Caco-2 (cell line): Measurements from ENCODE around the gene PRKX. TPM values are rescaled to one million over a fixed set of nuclear protein-coding genes. Genes with fewer than 3 reads are reported as not detected.
"Not testable (repeated sequence)": the region's sequence is repeated elsewhere in the genome, so short reads cannot be mapped to it uniquely, and the experiment has no call there.

Experiments
- BruUV-seq: library from RNA; stranded (reverse); fragments of 400-500 nt; replicated peaks from 2 replicates; lab custom pipeline; 2021; lab: Mats Ljungman, UMichigan
- CTCF ChIA-PET: fragments of 300-600 bp; sonication (Branson Sonifier 250); formaldehyde crosslinking; loops from one replicate; lab custom pipeline; 2022; ENCODE audit warnings: antibody characterized with exemption; lab: Charles Lee
- POLR2A ChIA-PET: fragments of 300-600 bp; sonication (Branson Sonifier 250); formaldehyde crosslinking; loops from one replicate; lab custom pipeline; 2022; ENCODE audit warnings: antibody characterized with exemption; lab: Charles Lee
- DNase-seq, 2 experiments: peaks; one replicate each; pipeline versions ENCODE4 v3.0.0 to v3.0.0-alpha.2; 2020 to 2022
- H3K27me3 ChIP-seq: replicated peaks from 2 replicates; pipeline ENCODE4 v1.6.0; 2011; ENCODE audit warnings: low read length; ENCODE audit not compliant: control insufficient read depth, insufficient read depth
- H3K36me3 ChIP-seq: 2 replicates; pipeline ENCODE4 v1.5.1; 2011; ENCODE audit warnings: low read length; ENCODE audit not compliant: control insufficient read depth, insufficient read depth
- H3K4me1 ChIP-seq: fragments of 250-450 bp; sonication (Bioruptor Pico); 2 replicates; pipeline ENCODE4 v1.5.1; 2020; ENCODE audit warnings: mild to moderate bottlenecking
- H3K4me3 ChIP-seq: 2 replicates; pipeline ENCODE4 v1.5.1; 2011; ENCODE audit warnings: low read depth, mild to moderate bottlenecking, control low read depth, low read length
- H3K9me3 ChIP-seq: fragments of 250-450 bp; sonication (Bioruptor Pico); 2 replicates; pipeline ENCODE4 v1.5.1; 2020; ENCODE audit warnings: mild to moderate bottlenecking, moderate library complexity
- H3K27ac Mint-ChIP-seq: one replicate; pipeline ENCODE4 v1.8.0; 2022; ENCODE audit warnings: mixed read lengths; ENCODE audit not compliant: unreplicated experiment
- H3K27me3 Mint-ChIP-seq: one replicate; pipeline ENCODE4 v1.8.0; 2022; ENCODE audit warnings: mixed read lengths; ENCODE audit not compliant: insufficient read depth, unreplicated experiment
- H3K36me3 Mint-ChIP-seq: one replicate; pipeline ENCODE4 v1.8.0; 2022; ENCODE audit warnings: mild to moderate bottlenecking, mixed read lengths; ENCODE audit not compliant: insufficient read depth, unreplicated experiment
- H3K4me1 Mint-ChIP-seq: one replicate; pipeline ENCODE4 v1.8.0; 2022; ENCODE audit warnings: low read depth, mixed read lengths; ENCODE audit not compliant: unreplicated experiment
- H3K4me3 Mint-ChIP-seq: one replicate; pipeline ENCODE4 v1.8.0; 2022; ENCODE audit warnings: mild to moderate bottlenecking, moderate library complexity, mixed read lengths; ENCODE audit not compliant: unreplicated experiment
- H3K9me3 Mint-ChIP-seq: one replicate; pipeline ENCODE4 v1.8.0; 2022; ENCODE audit warnings: mixed read lengths; ENCODE audit not compliant: unreplicated experiment
- intact Hi-C: fragments of 100-400 bp; cut with micrococcal nuclease; formaldehyde crosslinking; loops from one replicate; pipeline ENCODE4 v1.10.0; 2022; ENCODE audit not compliant: unreplicated experiment
- total RNA-seq: library from RNA; stranded (reverse); gene quantifications from 2 replicates; pipeline ENCODE4 v1.2.3, GENCODE V29; 2022
- TF ChIP-seq, protein P1 (sequence below), 2 experiments: fragments of 200-600 bp in 1 of 2; IDR thresholded peaks; 1 replicate in 1 of 2; 2 replicates in 1 of 2; pipeline versions ENCODE4 v1.5.1 to v1.8.0; 2011 to 2022; ENCODE audit warnings: antibody characterized with exemption in 1 of 2, control low read depth in 1 of 2, inconsistent platforms in 1 of 2, low read depth in 1 of 2, low read length in 1 of 2, mild to moderate bottlenecking in 1 of 2, moderate library complexity in 1 of 2; ENCODE audit not compliant: insufficient read depth in 1 of 2, severe bottlenecking in 1 of 2, unreplicated experiment in 1 of 2

PRKX gene
- total RNA-seq, 1 experiment from 2014 or later = 20.3 TPM

DNA sequence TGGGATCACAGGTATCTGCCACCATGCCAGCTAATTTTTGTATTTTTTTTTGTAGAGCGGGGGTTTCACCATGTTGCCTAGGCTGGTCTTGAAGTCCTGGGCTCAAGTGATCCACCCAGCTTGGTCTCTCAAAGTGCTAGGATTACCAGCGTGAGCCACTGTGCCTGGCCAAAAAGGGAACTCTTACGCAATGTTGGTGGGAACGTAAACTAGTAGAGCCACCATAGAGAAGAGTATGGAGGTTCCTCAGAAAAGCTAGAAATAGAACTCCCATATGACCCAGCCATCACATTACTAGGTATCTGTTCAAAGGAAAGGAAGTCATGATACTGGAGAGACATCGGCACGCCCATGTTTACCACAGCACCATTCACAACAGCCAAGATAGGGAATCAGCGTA is 85.9 kb downstream of the PRKX start:
- DNase-seq = no peak
- Histone ChIP-seq H3K4me3 (no peak overlapping the region), H3K36me3 (no peaks in the 10 kb centered on the region), H3K9me3 (no peaks in the 10 kb centered on the region), H3K27me3 (no peaks in the 10 kb centered on the region), H3K4me1 (no peaks in the 10 kb centered on the region)
- no peaks in the 10 kb centered on the region for H3K9me3 Mint-ChIP-seq
- H3K27me3 Mint-ChIP-seq = no peaks in the 10 kb centered on the region
- intact Hi-C loops = no loop called here
- CTCF ChIA-PET = interaction anchor here (0.7 kb wide), 1 partner anchor 161 kb away, joined by 5 read pairs; no protein-coding TSS in a partner anchor
- H3K27ac Mint-ChIP-seq = no peak overlapping the region
- TF ChIP-seq, protein P1, sequence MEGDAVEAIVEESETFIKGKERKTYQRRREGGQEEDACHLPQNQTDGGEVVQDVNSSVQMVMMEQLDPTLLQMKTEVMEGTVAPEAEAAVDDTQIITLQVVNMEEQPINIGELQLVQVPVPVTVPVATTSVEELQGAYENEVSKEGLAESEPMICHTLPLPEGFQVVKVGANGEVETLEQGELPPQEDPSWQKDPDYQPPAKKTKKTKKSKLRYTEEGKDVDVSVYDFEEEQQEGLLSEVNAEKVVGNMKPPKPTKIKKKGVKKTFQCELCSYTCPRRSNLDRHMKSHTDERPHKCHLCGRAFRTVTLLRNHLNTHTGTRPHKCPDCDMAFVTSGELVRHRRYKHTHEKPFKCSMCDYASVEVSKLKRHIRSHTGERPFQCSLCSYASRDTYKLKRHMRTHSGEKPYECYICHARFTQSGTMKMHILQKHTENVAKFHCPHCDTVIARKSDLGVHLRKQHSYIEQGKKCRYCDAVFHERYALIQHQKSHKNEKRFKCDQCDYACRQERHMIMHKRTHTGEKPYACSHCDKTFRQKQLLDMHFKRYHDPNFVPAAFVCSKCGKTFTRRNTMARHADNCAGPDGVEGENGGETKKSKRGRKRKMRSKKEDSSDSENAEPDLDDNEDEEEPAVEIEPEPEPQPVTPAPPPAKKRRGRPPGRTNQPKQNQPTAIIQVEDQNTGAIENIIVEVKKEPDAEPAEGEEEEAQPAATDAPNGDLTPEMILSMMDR (IDR thresholded peaks at IDR 0.05; ENCODE audit: insufficient read depth in 1 of 2, low read depth in 1 of 2, low read length in 1 of 2, severe bottlenecking in 1 of 2, unreplicated experiment in 1 of 2) = no peak
- peaks cover 10% of the 10 kb centered on the region for H3K36me3 Mint-ChIP-seq
- POLR2A ChIA-PET = no interaction called here
- no peaks in the 10 kb centered on the region for H3K4me1 Mint-ChIP-seq
- H3K4me3 Mint-ChIP-seq = no peak overlapping the region
- BruUV-seq = no TSS peak

DNA sequence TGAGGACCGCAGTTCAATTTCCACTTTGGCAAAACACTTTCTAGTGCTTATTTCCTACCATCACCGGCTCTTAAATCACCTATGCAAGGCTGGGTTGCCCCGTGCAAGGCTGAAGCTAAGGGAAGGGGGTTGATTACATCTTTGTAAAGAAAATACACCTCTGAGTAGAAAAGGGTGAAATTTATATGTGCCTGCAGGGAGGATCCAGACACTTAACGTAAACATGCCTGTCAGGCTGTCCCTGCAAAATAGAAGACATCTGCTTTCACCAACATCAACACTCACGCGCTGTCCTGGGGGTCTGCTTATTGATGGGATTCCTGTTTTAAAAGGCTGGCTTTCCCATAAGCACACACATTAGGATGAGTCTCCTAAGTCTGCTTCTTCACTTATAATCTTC is 92.0 kb downstream of the PRKX start:
- no peaks in the 10 kb centered on the region for H3K27me3 ChIP-seq
- H3K36me3 Mint-ChIP-seq = peaks cover 9% of the 10 kb centered on the region
- BruUV-seq = no TSS peak

DNA sequence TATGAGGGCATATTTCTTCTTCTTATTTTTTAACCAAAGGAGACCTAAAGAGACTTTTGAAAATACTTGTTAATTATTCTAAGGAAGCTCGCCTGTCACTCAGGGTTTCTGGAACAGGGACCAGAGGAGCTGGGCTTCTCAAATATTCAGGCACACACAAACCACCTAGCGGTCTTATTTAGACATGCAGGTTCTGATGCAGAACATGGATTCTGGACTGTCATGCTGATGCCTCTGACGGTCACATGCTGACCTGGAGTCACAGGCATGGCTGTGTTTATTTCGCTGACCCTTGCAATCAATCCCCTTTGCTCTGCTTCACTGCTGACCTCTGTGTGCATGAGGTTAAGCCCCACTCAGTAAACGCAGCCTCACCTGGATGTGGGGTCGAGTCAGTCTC is 101.7 kb downstream of the PRKX start:
- POLR2A ChIA-PET, H3K4me1 Mint-ChIP-seq, intact Hi-C loops, H3K4me3 ChIP-seq, H3K27me3 Mint-ChIP-seq, H3K4me3 Mint-ChIP-seq, DNase-seq, BruUV-seq, H3K27ac Mint-ChIP-seq, H3K36me3 ChIP-seq, H3K9me3 ChIP-seq, H3K4me1 ChIP-seq, H3K9me3 Mint-ChIP-seq, CTCF ChIA-PET, H3K27me3 ChIP-seq: not testable (repeated sequence)
- H3K36me3 Mint-ChIP-seq = peaks cover 28% of the 10 kb centered on the region

More for the DNA sequence above, 92.0 kb downstream of the PRKX start:
- H3K4me1 ChIP-seq = no peaks in the 10 kb centered on the region
- DNase-seq = no peak
- no peaks in the 10 kb centered on the region for H3K9me3 ChIP-seq
- Mint-ChIP-seq H3K27me3 (no peaks in the 10 kb centered on the region), H3K4me1 (no peaks in the 10 kb centered on the region), H3K4me3 (no peak overlapping the region), H3K27ac (no peak overlapping the region), H3K9me3 (no peaks in the 10 kb centered on the region)
- no peak overlapping the region for H3K4me3 ChIP-seq
- H3K36me3 ChIP-seq = no peaks in the 10 kb centered on the region
- intact Hi-C loops = no loop called here
- TF ChIP-seq, protein P1 (IDR thresholded peaks at IDR 0.05; ENCODE audit: insufficient read depth in 1 of 2, low read depth in 1 of 2, low read length in 1 of 2, severe bottlenecking in 1 of 2, unreplicated experiment in 1 of 2) = no peak
- ChIA-PET POLR2A (no interaction called here), CTCF (no interaction called here)

DNA sequence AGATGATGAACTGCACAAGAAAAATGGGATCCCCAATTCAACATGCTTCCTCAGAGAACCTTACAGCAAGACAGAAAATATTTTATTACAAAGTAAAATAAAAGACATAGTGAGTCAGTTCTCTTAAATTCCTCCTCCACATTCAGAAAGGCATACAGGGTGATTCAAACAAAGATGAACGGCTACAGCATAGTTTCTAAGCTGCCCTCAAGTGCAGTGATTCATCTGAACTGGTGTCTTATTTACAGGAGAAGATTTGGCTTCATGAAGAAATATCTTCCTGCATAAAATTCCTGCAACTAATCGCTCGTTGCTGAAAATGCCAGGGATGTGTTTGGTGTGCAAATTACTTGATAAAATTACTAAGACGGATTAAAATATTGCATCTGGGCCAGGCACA is 103.6 kb downstream of the PRKX start:
- peaks cover 22% of the 10 kb centered on the region for H3K36me3 Mint-ChIP-seq
- ChIA-PET POLR2A (no interaction called here), CTCF (no interaction called here)
- Histone ChIP-seq H3K36me3 (no peaks in the 10 kb centered on the region), H3K27me3 (no peaks in the 10 kb centered on the region), H3K4me1 (no peaks in the 10 kb centered on the region), H3K9me3 (no peaks in the 10 kb centered on the region), H3K4me3 (no peak overlapping the region)
- no peaks in the 10 kb centered on the region for H3K9me3 Mint-ChIP-seq
- TF ChIP-seq, protein P1 (IDR thresholded peaks at IDR 0.05; ENCODE audit: insufficient read depth in 1 of 2, low read depth in 1 of 2, low read length in 1 of 2, severe bottlenecking in 1 of 2, unreplicated experiment in 1 of 2) = no peak
- H3K4me1 Mint-ChIP-seq = no peaks in the 10 kb centered on the region
- H3K27me3 Mint-ChIP-seq = no peaks in the 10 kb centered on the region
- H3K27ac Mint-ChIP-seq = no peak overlapping the region
- no TSS peak for BruUV-seq
- intact Hi-C loops = no loop called here
- no peak for DNase-seq
- H3K4me3 Mint-ChIP-seq = no peak overlapping the region
